NCI-H1436 (cell line): ENCODE results near the gene OR1E2.
"Not testable (repeated sequence)": the region's sequence is repeated elsewhere in the genome, so short reads cannot be mapped to it uniquely, and the experiment has no call there.

Source experiments
- DNase-seq: peaks from one replicate; lab custom pipeline; 2025; lab: John Stamatoyannopoulos, UW

Gene OR1E2

GRCh38 chr17:3433741-3434140, at the start of gene OR1E2:
Gene OR1E2, minus strand, starts transcription at chr17:3433841. Its CDS starts 0 bp downstream, at chr17:3433841.
- no peak for DNase-seq

GRCh38 chr17:3482852-3483251, 49.2 kb upstream of the OR1E2 start:
- DNase-seq, result no peak

DNA sequence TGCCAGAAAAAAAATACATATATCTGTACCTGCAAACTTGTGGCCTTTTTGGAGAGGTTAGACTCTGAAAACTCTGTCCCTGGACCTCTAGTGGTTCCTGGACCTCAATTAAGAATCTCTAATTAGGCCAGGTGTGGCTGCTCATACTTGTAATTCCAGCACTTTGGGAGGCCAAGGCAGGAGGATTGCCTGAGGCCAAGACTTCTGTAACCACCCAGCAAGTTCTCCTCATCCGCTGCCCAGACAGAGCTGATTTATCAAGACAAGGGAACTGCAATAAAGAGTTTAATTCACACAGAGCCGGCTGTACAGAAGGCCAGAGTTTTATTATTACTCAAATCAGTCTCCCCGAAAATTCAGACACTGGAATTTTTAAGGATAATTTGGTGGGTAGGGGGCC, 46.3 kb upstream of the OR1E2 start:
- DNase-seq, result no peak

GRCh38 chr17:3475812-3476610, 42.4 kb upstream of the OR1E2 start, which contains the start of gene ASPA:
Gene ASPA, plus strand, starts transcription at chr17:3475997. Its CDS starts 163 bp downstream, at chr17:3476160.
- no peak for DNase-seq

GRCh38 chr17:3475251-3475685, 41.6 kb upstream of the OR1E2 start:
- no peak for DNase-seq

- DNase-seq, result no peak
These were observed 40.6 kb upstream of the OR1E2 start for GRCh38 chr17:3474212-3474611.

DNA sequence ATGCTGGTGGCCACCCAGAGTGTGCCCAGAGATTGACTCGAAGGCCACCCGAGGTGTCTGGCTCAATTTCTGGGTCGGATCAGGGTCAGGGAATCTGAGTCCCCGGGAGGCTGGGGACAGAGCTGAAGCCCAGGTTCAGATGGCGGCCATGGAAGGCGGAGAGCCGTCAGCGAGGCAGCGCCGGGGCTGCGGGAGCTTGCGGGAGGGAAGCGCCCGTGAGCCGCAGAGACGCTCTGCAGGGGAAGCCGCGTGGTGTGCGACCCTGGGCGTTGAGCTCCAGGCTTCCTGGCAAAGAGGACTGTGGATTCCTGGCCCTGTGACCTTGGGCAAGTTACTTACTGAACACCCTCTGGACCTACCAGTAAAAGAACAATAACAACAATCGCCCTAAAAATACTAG, 38.5 kb upstream of the OR1E2 start:
- no peak for DNase-seq

GRCh38 chr17:3471599-3471998, 38.0 kb upstream of the OR1E2 start, which contains the start of gene SPATA22:
Gene SPATA22, minus strand, starts transcription at chr17:3471819. Its CDS starts 2,494 bp downstream, at chr17:3469325.
- DNase-seq, result no peak

DNA sequence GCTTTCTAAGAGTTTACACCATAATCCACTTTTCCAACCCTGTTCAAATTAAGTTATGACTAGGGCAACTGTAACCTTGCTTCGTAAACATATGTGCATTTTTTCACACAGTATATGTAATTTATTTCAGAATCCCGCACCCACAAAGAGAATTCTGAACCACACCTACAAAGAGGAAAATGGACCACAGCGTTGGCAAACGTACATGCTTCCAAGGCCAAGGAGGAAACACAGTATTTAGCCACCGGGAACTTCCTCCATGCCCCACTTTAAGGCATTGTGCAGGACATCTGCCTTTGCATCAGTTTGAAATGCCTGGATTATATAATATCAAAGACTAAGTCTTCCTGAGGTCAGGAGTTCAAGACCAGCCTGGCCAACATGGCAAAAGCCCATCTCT, 35.9 kb upstream of the OR1E2 start:
- DNase-seq, result no peak

- not testable (repeated sequence) for DNase-seq
These were observed 32.7 kb upstream of the OR1E2 start for GRCh38 chr17:3466355-3466754.

DNA sequence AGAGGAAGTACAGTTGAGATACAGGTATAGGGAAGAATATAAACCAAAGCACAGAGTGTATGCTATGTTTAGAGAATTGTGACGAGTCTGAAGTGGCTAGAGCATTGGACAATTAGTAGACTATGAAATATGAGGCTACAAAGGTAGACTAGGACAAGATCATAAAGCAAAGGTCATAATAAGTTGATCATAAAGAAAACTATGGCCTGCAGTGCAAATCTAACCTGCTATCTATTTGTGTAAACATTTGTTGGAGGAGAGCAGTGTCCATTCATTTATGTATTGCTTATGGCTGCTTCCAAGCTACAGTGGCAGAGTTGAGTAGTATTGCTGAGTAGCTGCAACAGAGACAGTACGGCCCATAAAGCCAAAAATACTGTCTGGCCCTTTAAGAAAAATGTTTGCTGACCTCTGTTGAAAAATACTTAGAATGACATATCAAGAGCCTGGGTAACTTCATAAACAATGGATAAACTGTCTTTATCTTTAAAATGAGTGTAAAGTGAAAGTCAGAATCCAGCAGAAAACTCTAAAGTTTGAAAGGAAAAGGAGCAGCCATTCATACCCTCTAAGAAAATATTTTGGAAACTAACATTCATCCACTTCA, 14.5 kb upstream of the OR1E2 start:
- no peak for DNase-seq

GRCh38 chr17:3447625-3448024, 14.0 kb upstream of the OR1E2 start:
- no peak for DNase-seq

GRCh38 chr17:3440451-3440850, 6.8 kb upstream of the OR1E2 start:
- DNase-seq, result no peak

- DNase-seq, result no peak
These were observed 4.7 kb upstream of the OR1E2 start for GRCh38 chr17:3438368-3438767.

DNA sequence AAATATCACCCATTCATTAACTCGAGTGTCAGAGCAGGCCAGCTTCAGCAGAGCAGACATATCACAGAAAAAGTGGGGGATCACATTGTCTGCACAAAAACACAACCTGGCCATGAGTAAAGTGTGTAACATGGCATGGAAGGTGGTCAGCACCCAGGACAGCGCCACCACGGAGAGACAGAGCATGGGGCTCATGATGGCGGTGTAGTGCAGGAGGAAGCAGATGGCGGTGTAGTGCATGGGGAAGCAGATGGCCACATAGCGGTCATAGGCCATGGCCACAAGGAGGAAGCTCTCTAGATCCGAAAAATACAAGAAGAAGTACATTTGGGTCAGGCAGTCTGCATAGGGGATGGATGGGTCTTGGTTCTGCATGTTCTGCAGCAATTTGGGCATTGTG, 426 bp downstream of the OR1E2 start:
- DNase-seq, result not testable (repeated sequence)

DNA sequence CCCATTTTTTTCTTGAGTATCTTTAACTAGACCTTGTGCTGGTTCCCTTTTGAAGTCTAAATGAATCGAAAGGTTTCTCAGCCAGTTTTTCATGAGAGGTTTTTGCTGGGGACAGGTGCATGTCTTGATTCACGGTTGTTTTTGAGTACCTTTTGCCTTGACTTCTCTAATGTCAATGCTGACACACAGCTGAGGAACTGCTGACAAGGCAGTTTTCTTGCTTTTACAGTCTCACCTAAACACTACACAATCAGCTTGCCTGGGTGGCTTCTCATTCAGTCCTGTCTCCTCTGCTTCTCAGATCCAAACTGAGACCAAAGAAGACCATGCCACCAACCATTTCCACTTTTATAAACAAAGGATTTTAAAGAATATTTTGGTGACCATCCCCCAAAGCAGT, 15.4 kb downstream of the OR1E2 start:
- DNase-seq, result no peak

- no peak for DNase-seq
These were observed 18.0 kb downstream of the OR1E2 start for GRCh38 chr17:3415610-3416009.

GRCh38 chr17:3412216-3412615, 21.4 kb downstream of the OR1E2 start:
- DNase-seq, result not testable (repeated sequence)

GRCh38 chr17:3411070-3411469, 22.6 kb downstream of the OR1E2 start, which contains the start of gene OR3A3:
Gene OR3A3, plus strand, starts transcription at chr17:3411370.
- DNase-seq, result no peak

GRCh38 chr17:3403856-3404255, 29.8 kb downstream of the OR1E2 start:
- not testable (repeated sequence) for DNase-seq

DNA sequence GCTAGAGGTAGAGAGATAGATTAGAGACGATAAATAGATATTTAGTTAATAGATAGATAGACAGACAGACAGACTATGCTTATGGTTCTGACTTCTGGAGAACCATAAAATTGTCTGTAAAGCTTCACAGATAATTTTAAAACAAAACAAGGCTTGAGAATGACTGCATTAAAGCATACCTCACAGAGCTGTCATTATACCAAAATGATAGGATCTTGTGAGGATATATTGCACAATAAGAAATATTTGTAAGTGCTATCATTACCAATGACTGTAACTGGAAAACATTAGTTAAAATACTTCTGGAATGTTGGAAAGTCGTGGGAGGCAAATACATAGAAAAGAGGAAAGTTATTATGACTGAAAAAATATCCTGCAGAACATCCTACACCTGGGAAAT, 31.9 kb downstream of the OR1E2 start:
- no peak for DNase-seq

DNA sequence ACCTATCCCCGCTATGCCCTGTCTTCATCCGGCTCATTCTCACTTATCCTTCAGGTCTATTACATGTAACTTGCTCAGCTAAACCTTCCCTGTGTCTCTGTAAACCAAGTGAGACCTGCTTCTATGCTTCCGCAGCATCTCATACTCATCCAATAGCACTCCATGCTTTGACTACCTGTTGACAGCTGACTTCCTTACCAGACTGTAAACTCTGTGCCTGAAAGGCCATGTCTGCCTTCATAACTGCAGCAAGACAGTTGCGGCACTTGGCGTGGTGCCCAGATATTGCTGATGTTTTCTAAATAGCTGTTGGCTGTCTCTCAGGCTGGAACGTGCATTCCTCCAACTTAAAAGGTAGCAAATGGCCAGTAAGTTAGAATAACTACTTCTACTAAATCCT, 33.6 kb downstream of the OR1E2 start:
- no peak for DNase-seq

DNA sequence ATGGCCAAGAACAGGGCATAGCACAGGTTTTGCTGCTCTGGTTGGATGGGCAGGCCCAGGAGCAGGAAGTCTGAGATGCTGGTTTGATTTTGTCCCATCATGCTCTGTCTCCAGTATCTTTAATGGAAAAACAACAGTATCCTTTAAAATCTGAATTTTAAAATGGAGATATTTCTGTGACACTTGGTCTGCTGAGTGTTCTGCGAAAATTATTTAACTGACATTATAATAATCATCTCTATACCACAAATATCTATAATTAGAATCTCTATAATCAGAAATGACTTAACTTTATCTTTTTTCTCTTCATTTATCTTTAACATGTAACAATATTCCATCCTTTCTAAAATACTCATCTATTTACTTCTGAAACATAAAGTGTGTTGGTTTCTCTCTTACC, 35.3 kb downstream of the OR1E2 start, which contains the start of gene OR1E1:
Gene OR1E1 (minus strand): TSS at position 101 of the 400 bp plus-strand sequence. CDS start 0 bp downstream, at position 101.
- DNase-seq, result no peak
